Measurements from ENCODE around the gene BEST2. TPM values are rescaled to one million over a fixed set of nuclear protein-coding genes. Genes with fewer than 3 reads are reported as not detected.
A peak's percentile ranks its signal among the peaks of the same experiment; 100 is the strongest.

BEST2 gene
- total and polyA plus RNA-seq, 2 of the 4 experiments (the other 2 are of a cell fraction), result not detected

DNA sequence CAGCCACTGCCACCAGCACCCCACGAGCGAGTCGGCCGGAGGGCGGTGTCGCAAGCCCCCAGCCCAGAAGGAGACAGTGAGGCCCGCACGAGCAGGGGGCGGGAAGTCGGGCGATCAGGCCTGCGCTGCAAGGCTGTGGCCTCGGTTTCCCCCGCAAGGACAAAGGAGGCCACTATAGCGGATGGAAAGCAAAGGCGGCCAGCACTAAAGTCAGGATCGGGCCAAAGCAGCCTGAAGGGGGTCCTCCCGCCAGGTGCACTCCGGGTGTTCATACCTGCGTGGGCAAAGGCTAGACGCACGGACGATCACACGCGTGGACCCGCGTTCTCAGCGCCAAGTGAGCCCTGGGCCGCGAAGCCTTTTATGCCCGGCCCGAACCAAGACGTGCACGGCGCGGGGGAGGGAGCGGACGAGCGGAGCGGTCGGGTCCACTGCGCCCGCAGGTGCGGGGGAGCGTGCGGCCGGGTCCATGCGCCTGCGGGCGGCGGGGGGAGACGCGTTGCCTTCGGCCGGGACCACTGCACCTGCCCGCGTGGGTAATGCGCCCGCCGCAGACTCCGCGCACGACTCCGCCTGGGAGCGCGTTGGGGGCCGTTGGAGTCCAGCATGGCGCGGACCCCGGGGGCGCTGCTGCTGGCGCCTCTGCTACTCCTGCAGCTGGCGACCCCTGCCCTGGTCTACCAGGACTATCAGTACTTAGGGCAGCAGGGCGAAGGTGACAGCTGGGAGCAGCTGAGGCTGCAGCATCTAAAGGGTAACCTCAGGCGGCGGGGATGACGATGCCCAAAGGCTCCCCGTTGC is 50.1 kb downstream of the BEST2 start, which contains the start of the genes PRDX2 and THSD8:
PRDX2 (minus strand) TSS at position 335 of the 801 bp plus-strand sequence. CDS start 539 bp downstream, outside the sequence.
THSD8 (plus strand) TSS at position 604 of the 801 bp plus-strand sequence; CDS start at position 607, 3 bp downstream.
- peak within 1 kb of the TSS; percentile 90 for H3K4me3 ChIP-seq (ENCODE audit: insufficient read depth, low read depth, low read length)
- peak within 1 kb of the TSS; percentile 98 for H2AFZ ChIP-seq (replicated peaks; ENCODE audit: low read length, poor library complexity)
- peaks cover 5% of the 10 kb centered on the region; the same call in 1 of the 2 replicates for H3K9me1 ChIP-seq (ENCODE audit: insufficient read depth, low read length)
- POLR2A ChIA-PET (ENCODE audit: unreplicated experiment), result interaction anchor here (0.8 to 0.9 kb wide), 2 partner anchors 10 kb away, joined by 3 read pairs; partner anchors contain the start of gene JUNB
- peak within 1 kb of the TSS; percentile 88 for H2AK9ac ChIP-seq (replicated peaks; ENCODE audit: low read depth, low read length, poor library complexity)
- no peak within 1 kb of the TSS for H2BK20ac ChIP-seq (ENCODE audit: low read depth, low read length)
- no peaks in the 10 kb centered on the region for H3K27me3 ChIP-seq (ENCODE audit: control insufficient read depth, insufficient read depth, low read length)
- TF ChIP-seq MAZ (IDR thresholded peaks at IDR 0.05; ENCODE audit: borderline replicate concordance, low read depth, low read length), result peak; percentile 69; the same call in 1 of the 2 replicates
- peak; percentile 97 for TF ChIP-seq BHLHE40 (IDR thresholded peaks at IDR 0.05; ENCODE audit: low read depth, low read length)
- TF ChIP-seq POLR2A (IDR thresholded peaks at IDR 0.05; ENCODE audit: low read depth, low read length), result peak; percentile 92
- TF ChIP-seq CHD1 (IDR thresholded peaks at IDR 0.05; ENCODE audit: low read depth, low read length), result peak; percentile 98; the same call in 1 of the 2 replicates
- TF ChIP-seq RFX5 (IDR thresholded peaks at IDR 0.05; ENCODE audit: low read depth, low read length), result no peak
- CTCF ChIA-PET, result interaction anchor here (0.7 to 1.1 kb wide), 2 partner anchors 34 to 45 kb away, joined by 3 to 5 read pairs; no protein-coding TSS in a partner anchor
- peak within 1 kb of the TSS; percentile 82 to 92 for H4K8ac ChIP-seq (ENCODE audit: low read depth in 2 of 2, low read length in 2 of 2)
- no peak within 1 kb of the TSS; the same call in 1 of the 2 replicates for H3K56ac ChIP-seq (ENCODE audit: extremely low read depth, insufficient read depth, low read length)
- H3K9me3 ChIP-seq (ENCODE audit: control insufficient read depth, insufficient read depth, low read length), result no peaks in the 10 kb centered on the region
- H3K23ac ChIP-seq (ENCODE audit: low read depth, low read length), result peak within 1 kb of the TSS; percentile 94
- no peak within 1 kb of the TSS for H2BK15ac ChIP-seq (ENCODE audit: low read depth, low read length)
- H3K4ac ChIP-seq (ENCODE audit: low read depth, low read length), result peak within 1 kb of the TSS; percentile 57
- in situ Hi-C loops (cut with MboI; ENCODE audit: low sequenced_read_pairs), result loop anchor here (5.0 kb wide), 1 partner anchor 34 kb away; no protein-coding TSS in a partner anchor
- H3K18ac ChIP-seq (ENCODE audit: low read depth, low read length), result peak within 1 kb of the TSS; percentile 45
- H3K14ac ChIP-seq (replicated peaks; ENCODE audit: low read depth, low read length), result peak within 1 kb of the TSS; percentile 92
- 0% methylated on average over 49 of the region's 78 CpGs; no CpG with 5 or more reads in 1 of the 2 experiments for WGBS, 2 experiments (ENCODE audit: extremely low coverage in 2 of 2, insufficient read length in 1 of 2)
- ATAC-seq (ENCODE audit: low read depth), result peak; percentile 84
- dilution Hi-C loops (cut with HindIII; ENCODE audit: low sequenced_read_pairs, unreplicated experiment), result no loop called here
- H2AK5ac ChIP-seq (ENCODE audit: low read depth, low read length), result peak within 1 kb of the TSS; percentile 76
- H4K20me1 ChIP-seq (ENCODE audit: insufficient read depth, low read length), result no peaks in the 10 kb centered on the region
- peak within 1 kb of the TSS; percentile 95 for H3K9ac ChIP-seq (ENCODE audit: low read depth, low read length)
- H3K79me1 ChIP-seq (ENCODE audit: low read depth in 1 of 2, low read length in 2 of 2), result peaks cover 4 to 24% of the 10 kb centered on the region in 2 experiments; a peak in 3 of 4 replicates
- peak; percentile 65 for DNase-seq
- no peak within 1 kb of the TSS for H2BK120ac ChIP-seq (ENCODE audit: low read depth, low read length)
- H2BK5ac ChIP-seq (ENCODE audit: low read depth, low read length, poor library complexity, severe bottlenecking), result peak within 1 kb of the TSS; percentile 44
- H3K36me3 ChIP-seq (ENCODE audit: control insufficient read depth, insufficient read depth, low read length), result peaks cover 9% of the 10 kb centered on the region
- peak within 1 kb of the TSS; percentile 35; the same call in 1 of the 2 replicates for H4K91ac ChIP-seq (ENCODE audit: insufficient read depth, low read depth, low read length)
- intact Hi-C loops (cut with micrococcal nuclease), result no loop called here
- H4K5ac ChIP-seq (ENCODE audit: low read depth, low read length), result peak within 1 kb of the TSS; percentile 50; the same call in 1 of the 2 replicates
- H3K27ac ChIP-seq (ENCODE audit: insufficient read depth, low read length), result peak within 1 kb of the TSS; percentile 78
- no TSS peak for BruUV-seq (replicated peaks)
- H3K4me2 ChIP-seq (ENCODE audit: low read depth, low read length), result peak within 1 kb of the TSS; percentile 92
- peaks cover 6% of the 10 kb centered on the region for H3K4me1 ChIP-seq (ENCODE audit: control insufficient read depth, insufficient read depth, low read length)
